Measurements from ENCODE around the gene RNASE13.
A peak's percentile ranks its signal among the peaks of the same experiment; 100 is the strongest.

Gene RNASE13

GRCh38 chr14:21039585-21040369 is 5.2 kb upstream of the RNASE13 start:
- peak overlapping the region in 1 of 11 experiments; percentile 34; a peak in 2 of 22 replicates for H3K9ac ChIP-seq
- no peaks in the 10 kb centered on the region for H3K9me3 ChIP-seq (replicated peaks in 1 of 11)
- H3K4me3 ChIP-seq: no peak overlapping the region
- no peaks in the 10 kb centered on the region for H3K36me3 ChIP-seq
- no peaks in the 10 kb centered on the region for H3K27me3 ChIP-seq
- H4K20me1 ChIP-seq: no peaks in the 10 kb centered on the region
- H3K27ac ChIP-seq: no peak overlapping the region
- peaks cover 9 to 44% (median 21%) of the 10 kb centered on the region in 10 experiments for H3K4me1 ChIP-seq
- TF ChIP-seq Cebpa-rat (IDR thresholded peaks at IDR 0.05): no peak
- H3K4me2 ChIP-seq: peak overlapping the region in 2 of 11 experiments; percentile 29 to 32; a peak in 1 of 22 replicates

GRCh38 chr14:21038441-21039422 is 4.1 kb upstream of the RNASE13 start:
- H3K4me3 ChIP-seq: no peak overlapping the region
- no peaks in the 10 kb centered on the region for H3K36me3 ChIP-seq
- H3K9me3 ChIP-seq (replicated peaks in 1 of 11): no peaks in the 10 kb centered on the region
- no peak overlapping the region for H3K27ac ChIP-seq
- no peaks in the 10 kb centered on the region for H3K27me3 ChIP-seq
- H3K9ac ChIP-seq: no peak overlapping the region
- H4K20me1 ChIP-seq: no peaks in the 10 kb centered on the region
- TF ChIP-seq Cebpa-rat (IDR thresholded peaks at IDR 0.05): no peak
- peaks cover 0 to 34% (median 12%) of the 10 kb centered on the region in 10 experiments; a peak in 12 of 20 replicates for H3K4me1 ChIP-seq
- peak overlapping the region in 2 of 11 experiments; percentile 29 to 32; a peak in 2 of 22 replicates for H3K4me2 ChIP-seq

DNA sequence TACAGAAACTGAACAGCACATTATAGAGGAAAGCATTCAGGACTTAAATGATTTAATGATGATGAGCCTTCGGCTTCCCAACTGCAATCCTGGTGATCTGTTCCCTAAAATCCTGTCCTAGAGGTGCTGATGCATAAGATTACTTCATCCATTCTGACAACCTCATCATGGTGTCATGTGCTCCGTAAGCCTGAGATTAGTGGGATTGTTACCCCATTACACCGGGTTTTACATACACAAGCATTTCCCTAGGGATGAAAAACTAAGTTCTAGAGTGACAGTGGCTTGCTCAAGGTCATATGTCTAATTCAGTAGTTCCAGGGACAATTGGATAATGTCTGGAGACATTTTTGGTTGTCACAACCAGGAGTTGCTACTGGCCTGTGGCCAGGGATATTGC is 2.5 kb upstream of the RNASE13 start:
- Histone ChIP-seq H3K4me3 (no peak overlapping the region), H3K9ac (no peak overlapping the region), H3K36me3 (no peaks in the 10 kb centered on the region), H3K27me3 (no peaks in the 10 kb centered on the region), H3K4me2 (no peak overlapping the region), H3K9me3 (replicated peaks in 1 of 11) (no peaks in the 10 kb centered on the region), H3K27ac (no peak overlapping the region), H4K20me1 (no peaks in the 10 kb centered on the region), H3K4me1 (peaks cover 0 to 28% (median 5%) of the 10 kb centered on the region in 10 experiments; a peak in 8 of 20 replicates)
- no peak for TF ChIP-seq Cebpa-rat (IDR thresholded peaks at IDR 0.05)

GRCh38 chr14:21036751-21037150 is 2.1 kb upstream of the RNASE13 start:
- Histone ChIP-seq H3K4me1 (peaks cover 0 to 24% (median 5%) of the 10 kb centered on the region in 10 experiments; a peak in 8 of 20 replicates), H3K36me3 (no peaks in the 10 kb centered on the region), H3K9me3 (replicated peaks in 1 of 11) (no peaks in the 10 kb centered on the region), H3K4me3 (no peak overlapping the region), H3K9ac (no peak overlapping the region), H3K4me2 (peak overlapping the region in 1 of 11 experiments; percentile 11; a peak in 1 of 22 replicates), H4K20me1 (no peaks in the 10 kb centered on the region), H3K27ac (no peak overlapping the region), H3K27me3 (no peaks in the 10 kb centered on the region)
- no peak for TF ChIP-seq Cebpa-rat (IDR thresholded peaks at IDR 0.05)

DNA sequence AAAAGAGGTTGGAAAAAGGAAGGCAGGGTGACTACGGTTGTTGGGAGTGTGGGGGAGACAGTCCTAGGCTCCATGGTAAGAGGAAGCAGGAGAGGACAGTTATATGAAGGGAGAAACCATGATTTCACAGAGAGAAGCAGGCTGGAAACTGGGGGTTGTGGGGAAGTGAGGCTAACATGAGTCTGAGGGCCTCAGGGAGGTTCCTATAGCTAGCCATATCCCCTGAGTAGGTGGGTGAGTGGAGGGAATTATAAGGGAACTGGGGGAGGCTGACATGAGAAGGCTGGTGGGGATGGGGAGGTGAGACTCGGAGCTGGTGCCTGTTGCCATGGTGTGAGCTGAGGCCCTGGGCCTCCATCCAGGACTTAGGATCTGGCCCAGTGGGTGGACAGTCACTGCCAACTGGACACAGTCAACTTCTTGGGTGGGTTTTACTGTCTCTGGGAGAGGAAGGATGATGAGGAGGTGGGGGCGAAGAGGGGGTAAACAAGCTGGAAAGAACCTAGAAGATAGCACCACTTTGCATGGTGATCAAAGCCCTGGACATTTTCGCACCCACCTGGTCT is 1.4 kb downstream of the RNASE13 start:
- H3K36me3 ChIP-seq: no peaks in the 10 kb centered on the region
- H4K20me1 ChIP-seq: no peaks in the 10 kb centered on the region
- peaks cover 0 to 14% (median 3%) of the 10 kb centered on the region in 10 experiments; a peak in 6 of 20 replicates for H3K4me1 ChIP-seq
- no peaks in the 10 kb centered on the region for H3K9me3 ChIP-seq (replicated peaks in 1 of 11)
- no peak overlapping the region for H3K9ac ChIP-seq
- H3K27ac ChIP-seq: no peak overlapping the region
- peak overlapping the region in 2 of 11 experiments; percentile 7 to 11; a peak in 1 of 22 replicates for H3K4me2 ChIP-seq
- no peak for TF ChIP-seq Cebpa-rat (IDR thresholded peaks at IDR 0.05)
- no peak overlapping the region for H3K4me3 ChIP-seq
- no peaks in the 10 kb centered on the region for H3K27me3 ChIP-seq

DNA sequence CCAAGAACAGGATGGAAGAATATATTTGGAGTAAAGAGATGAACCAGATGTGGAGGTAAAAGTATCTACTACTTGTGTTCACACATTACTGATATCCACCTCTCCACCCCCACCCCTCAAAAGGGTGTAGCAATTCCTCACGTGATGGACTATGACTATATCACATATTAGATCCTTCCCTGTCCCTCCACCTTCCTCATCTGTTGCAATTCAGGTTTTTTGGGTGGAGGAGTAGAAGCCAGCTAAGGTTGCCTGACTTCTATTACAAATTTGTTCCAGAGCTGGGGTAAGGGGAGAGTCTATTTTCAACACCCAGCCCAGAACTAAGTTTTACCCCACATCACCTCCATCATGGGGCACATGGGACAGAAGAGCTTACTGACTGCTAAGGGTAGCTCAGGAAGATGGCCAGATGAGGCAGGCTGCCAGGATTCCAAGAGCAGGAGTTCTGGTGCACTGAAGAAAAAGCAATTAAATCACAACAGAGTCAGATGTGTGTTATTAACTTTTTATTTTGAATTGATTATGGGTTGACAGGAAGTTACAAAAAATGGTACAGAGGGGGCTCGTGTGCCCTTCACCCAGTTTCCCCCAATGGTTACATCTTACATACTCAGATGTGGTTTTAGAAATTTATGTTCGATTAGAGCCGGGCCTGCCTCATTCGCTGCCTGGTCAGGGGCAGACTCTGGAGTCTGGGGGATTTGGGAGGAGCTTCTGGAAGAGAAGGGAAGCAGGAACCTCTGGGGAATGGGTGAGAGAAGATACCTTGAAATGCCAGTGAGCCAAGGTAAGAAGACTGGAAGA is 2.1 kb downstream of the RNASE13 start:
- H3K9me3 ChIP-seq (replicated peaks in 1 of 11): no peaks in the 10 kb centered on the region
- peaks cover 0 to 14% (median 3%) of the 10 kb centered on the region in 10 experiments; a peak in 6 of 20 replicates for H3K4me1 ChIP-seq
- H3K27ac ChIP-seq: no peak overlapping the region
- H3K4me2 ChIP-seq: no peak overlapping the region
- no peaks in the 10 kb centered on the region for H3K36me3 ChIP-seq
- no peak overlapping the region for H3K4me3 ChIP-seq
- no peaks in the 10 kb centered on the region for H3K27me3 ChIP-seq
- H3K9ac ChIP-seq: no peak overlapping the region
- no peak for TF ChIP-seq Cebpa-rat (IDR thresholded peaks at IDR 0.05)
- H4K20me1 ChIP-seq: no peaks in the 10 kb centered on the region

GRCh38 chr14:21030531-21030930 is 4.1 kb downstream of the RNASE13 start:
- H3K4me3 ChIP-seq: no peak overlapping the region
- no peak overlapping the region for H3K4me2 ChIP-seq
- H3K9me3 ChIP-seq (replicated peaks in 1 of 11): no peaks in the 10 kb centered on the region
- H3K27me3 ChIP-seq: peaks cover 0 to 5% (median 0%) of the 10 kb centered on the region in 11 experiments; a peak in 2 of 22 replicates
- no peak overlapping the region for H3K9ac ChIP-seq
- no peaks in the 10 kb centered on the region for H3K36me3 ChIP-seq
- peaks cover 0 to 10% (median 4%) of the 10 kb centered on the region in 10 experiments; a peak in 7 of 20 replicates for H3K4me1 ChIP-seq
- TF ChIP-seq Cebpa-rat (IDR thresholded peaks at IDR 0.05): no peak
- H3K27ac ChIP-seq: no peak overlapping the region
- no peaks in the 10 kb centered on the region for H4K20me1 ChIP-seq

DNA sequence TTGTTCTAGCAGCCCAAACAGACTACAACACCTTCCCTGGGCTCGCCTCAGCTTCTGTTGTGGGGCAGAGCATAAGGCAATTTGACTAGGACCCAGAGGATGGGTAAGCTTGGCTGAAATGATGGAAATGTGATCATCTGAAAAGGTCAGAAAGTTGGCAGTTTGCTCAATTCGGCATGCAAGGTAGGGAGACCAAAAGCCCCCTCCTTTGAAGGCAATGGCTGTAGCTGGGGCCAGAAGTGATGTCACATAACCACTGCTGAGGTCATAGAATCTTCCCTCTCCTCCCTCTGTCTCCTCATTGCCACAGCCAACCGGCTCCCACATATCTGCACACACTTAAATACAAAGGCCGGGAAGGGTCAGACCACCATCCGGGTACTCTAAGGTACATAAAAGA is 4.7 kb downstream of the RNASE13 start, which contains the start of gene TPPP2:
TPPP2 (plus strand) TSS at position 301 of the 400 bp plus-strand sequence. CDS start 365 bp downstream, outside the sequence.
- Histone ChIP-seq H4K20me1 (no peaks in the 10 kb centered on the region), H3K9ac (no peak within 1 kb of the TSS), H3K9me3 (replicated peaks in 1 of 11) (no peaks in the 10 kb centered on the region), H3K27me3 (peaks cover 0 to 9% (median 0%) of the 10 kb centered on the region in 11 experiments; a peak in 5 of 22 replicates), H3K4me2 (no peak within 1 kb of the TSS), H3K4me1 (peaks cover 0 to 12% (median 5%) of the 10 kb centered on the region in 10 experiments; a peak in 9 of 20 replicates), H3K4me3 (no peak within 1 kb of the TSS), H3K36me3 (no peaks in the 10 kb centered on the region), H3K27ac (no peak within 1 kb of the TSS)
- no peak for TF ChIP-seq Cebpa-rat (IDR thresholded peaks at IDR 0.05)

All from BLaER1 treated with 17β-estradiol and CSF1 and Interleukin-3, amounts not matched to agents 10 nM and 100 nM (cell line).